Daoy (cell line): ENCODE results near the gene AKR1B1. TPM values are rescaled to one million over a fixed set of nuclear protein-coding genes. Genes with fewer than 3 reads are reported as not detected.
A peak's percentile ranks its signal among the peaks of the same experiment; 100 is the strongest.

Source experiments
- DNase-seq: peaks from one replicate; pipeline ENCODE4 v3.0.0-alpha.2; 2015; ENCODE audit warnings: low read depth
- total RNA-seq: library from RNA; depleted of rRNA; stranded (reverse); fragments of >200 nt; shearing (Covaris generic); gene quantifications from 2 replicates; pipeline ENCODE4 v1.2.3, GENCODE V29; 2014

The AKR1B1 gene
- total RNA-seq, 1 experiment from 2014 or later: 111 TPM

GRCh38 chr7:134469622-134470021 is 10.7 kb upstream of the AKR1B1 start:
- no peak for DNase-seq

GRCh38 chr7:134468475-134468874 is 9.6 kb upstream of the AKR1B1 start:
- DNase-seq: no peak

GRCh38 chr7:134468054-134468453 is 9.2 kb upstream of the AKR1B1 start:
- DNase-seq: no peak

- no peak for DNase-seq
These were observed 6.6 kb upstream of the AKR1B1 start for GRCh38 chr7:134465491-134465890.

GRCh38 chr7:134464496-134464895 is 5.6 kb upstream of the AKR1B1 start:
- no peak for DNase-seq

- DNase-seq: no peak
These were observed 4.9 kb upstream of the AKR1B1 start for GRCh38 chr7:134463751-134464150.

GRCh38 chr7:134462337-134462925 is 3.5 kb upstream of the AKR1B1 start:
- DNase-seq: peak; percentile 63

- DNase-seq: no peak
These were observed 3.0 kb upstream of the AKR1B1 start for GRCh38 chr7:134461916-134462315.

GRCh38 chr7:134459981-134460380 is 1.1 kb upstream of the AKR1B1 start:
- peak; percentile 53 for DNase-seq

GRCh38 chr7:134458341-134458805 is 527 bp downstream of the AKR1B1 start:
- peak; percentile 70 for DNase-seq

GRCh38 chr7:134457210-134457609 is 1.7 kb downstream of the AKR1B1 start:
- no peak for DNase-seq

- DNase-seq: no peak
These were observed 4.6 kb downstream of the AKR1B1 start for GRCh38 chr7:134454277-134454676.

GRCh38 chr7:134453518-134453917 is 5.4 kb downstream of the AKR1B1 start:
- no peak for DNase-seq

GRCh38 chr7:134452991-134453473 is 5.9 kb downstream of the AKR1B1 start:
- DNase-seq: no peak

GRCh38 chr7:134452419-134452838 is 6.5 kb downstream of the AKR1B1 start:
- no peak for DNase-seq

GRCh38 chr7:134451656-134452055 is 7.2 kb downstream of the AKR1B1 start:
- DNase-seq: no peak

- no peak for DNase-seq
These were observed 8.5 kb downstream of the AKR1B1 start for GRCh38 chr7:134450294-134451000.

GRCh38 chr7:134449680-134450079 is 9.2 kb downstream of the AKR1B1 start:
- DNase-seq: no peak

- peak; percentile 94 for DNase-seq
These were observed 10.3 kb downstream of the AKR1B1 start for GRCh38 chr7:134448356-134449229.

- DNase-seq: no peak
These were observed 11.5 kb downstream of the AKR1B1 start for GRCh38 chr7:134447383-134447782.

- no peak for DNase-seq
These were observed 12.0 kb downstream of the AKR1B1 start for GRCh38 chr7:134446923-134447322.

GRCh38 chr7:134446446-134446845 is 12.5 kb downstream of the AKR1B1 start:
- no peak for DNase-seq
